Neuronal stem cell (in vitro differentiated cells): ENCODE data around the gene GRAMD4.

Experiments used
- DNase-seq: peaks from one replicate; pipeline ENCODE4 v3.0.0-alpha.2; 2013; ENCODE audit warnings: low spot score
- H2AFZ ChIP-seq: one replicate; pipeline ENCODE4 v1.6.1; 2013; ENCODE audit warnings: mild to moderate bottlenecking, low read length, inconsistent platforms
- H2AK5ac ChIP-seq: 2 replicates; pipeline ENCODE4 v1.6.1; 2013; ENCODE audit warnings: low read depth, mild to moderate bottlenecking, inconsistent platforms, low read length, moderate library complexity, mixed read lengths
- H2BK120ac ChIP-seq: 2 replicates; pipeline ENCODE4 v1.6.1; 2013; ENCODE audit warnings: low read depth, mild to moderate bottlenecking, inconsistent platforms, low read length, moderate library complexity, mixed read lengths
- H2BK12ac ChIP-seq: one replicate; pipeline ENCODE4 v1.6.1; 2013; ENCODE audit warnings: low read length, inconsistent platforms
- H2BK15ac ChIP-seq: 2 replicates; pipeline ENCODE4 v1.6.1; 2013; ENCODE audit warnings: mild to moderate bottlenecking, low read length, inconsistent platforms, mixed read lengths
- H2BK5ac ChIP-seq: one replicate; pipeline ENCODE4 v1.6.1; 2013; ENCODE audit warnings: inconsistent platforms, mild to moderate bottlenecking, low read length, moderate library complexity
- H3K14ac ChIP-seq: one replicate; pipeline ENCODE4 v1.6.1; 2013; ENCODE audit warnings: low read length, inconsistent platforms
- H3K18ac ChIP-seq: 2 replicates; pipeline ENCODE4 v1.6.1; 2013; ENCODE audit warnings: low read length, inconsistent platforms
- H3K23ac ChIP-seq: 2 replicates; pipeline ENCODE4 v1.6.1; 2013; ENCODE audit warnings: low read depth, mild to moderate bottlenecking, mixed read lengths, low read length, inconsistent platforms; ENCODE audit not compliant: poor library complexity
- H3K27ac ChIP-seq: replicated peaks from 3 replicates; pipeline ENCODE4 v1.5.1; 2013; ENCODE audit warnings: low read length, inconsistent platforms
- H3K27me3 ChIP-seq, 3 experiments: 2 replicates each; pipeline ENCODE4 v1.6.1; 2013; ENCODE audit warnings: low read length in 3 of 3, mild to moderate bottlenecking in 2 of 3, inconsistent platforms in 1 of 3, low read depth in 1 of 3, mixed read lengths in 1 of 3, moderate library complexity in 1 of 3; ENCODE audit not compliant: control insufficient read depth in 3 of 3, insufficient read depth in 3 of 3
- H3K36me3 ChIP-seq, 2 donors: replicated peaks in 1 of 2; 2 replicates each; pipeline ENCODE4 v1.6.1; 2013; ENCODE audit warnings: low read length in 2 of 2; ENCODE audit not compliant: control insufficient read depth in 2 of 2, insufficient read depth in 2 of 2
- H3K4ac ChIP-seq: 2 replicates; pipeline ENCODE4 v1.6.1; 2013; ENCODE audit warnings: inconsistent platforms, mild to moderate bottlenecking, low read length, moderate library complexity
- H3K4me1 ChIP-seq, 2 donors: 1 replicate in 1 of 2; 2 replicates in 1 of 2; pipeline ENCODE4 v1.6.1; 2013; ENCODE audit warnings: low read length in 2 of 2, low read depth in 1 of 2; ENCODE audit not compliant: control insufficient read depth in 2 of 2, insufficient read depth in 1 of 2
- H3K4me2 ChIP-seq: one replicate; pipeline ENCODE4 v1.6.1; 2013; ENCODE audit warnings: mild to moderate bottlenecking, low read length, inconsistent platforms; ENCODE audit not compliant: insufficient read depth, poor library complexity, severe bottlenecking
- H3K4me3 ChIP-seq, 2 donors: 2 replicates each; pipeline ENCODE4 v1.5.1; 2013; ENCODE audit warnings: low read length in 2 of 2, mild to moderate bottlenecking in 2 of 2, inconsistent platforms in 1 of 2, moderate library complexity in 1 of 2
- H3K79me1 ChIP-seq: one replicate; pipeline ENCODE4 v1.6.1; 2013; ENCODE audit warnings: low read depth, mild to moderate bottlenecking, inconsistent platforms, low read length, moderate library complexity
- H3K9ac ChIP-seq: one replicate; pipeline ENCODE4 v1.6.1; 2013; ENCODE audit warnings: mild to moderate bottlenecking, low read depth, low read length, inconsistent platforms; ENCODE audit not compliant: poor library complexity
- H3K9me3 ChIP-seq, 2 donors: replicated peaks in 1 of 2; 2 replicates each; pipeline versions ENCODE3 to v1.6.1; 2013; ENCODE audit warnings: low read length in 2 of 2, mild to moderate bottlenecking in 2 of 2, inconsistent platforms in 1 of 2, low read depth in 1 of 2, mixed read lengths in 1 of 2, moderate library complexity in 1 of 2; ENCODE audit not compliant: control insufficient read depth in 2 of 2, insufficient read depth in 1 of 2
- H4K8ac ChIP-seq: one replicate; pipeline ENCODE4 v1.6.1; 2013; ENCODE audit warnings: low read depth, mild to moderate bottlenecking, inconsistent platforms, low read length, moderate library complexity
- H4K91ac ChIP-seq: one replicate; pipeline ENCODE4 v1.6.1; 2013; ENCODE audit warnings: low read length, low read depth, mild to moderate bottlenecking, inconsistent platforms; ENCODE audit not compliant: poor library complexity
- WGBS, 2 donors: extraction: QIAGEN DNeasy Blood & Tissue Kit; methylation state at CpG; one replicate each; pipeline ENCODE4 v1.1.7; 2013; ENCODE audit warnings: missing lambda C conversion rate in 2 of 2, mixed read lengths in 1 of 2; ENCODE audit not compliant: insufficient read length in 2 of 2, insufficient replicate concordance in 1 of 2; ENCODE audit errors: extremely low coverage in 2 of 2; 5-methylcytosine and 5-hydroxymethylcytosine counted together

The GRAMD4 gene

GRCh38 chr22:46710806-46711205 lies 90.6 kb downstream of the GRAMD4 start:
- no peak overlapping the region for H2BK12ac ChIP-seq
- no peak overlapping the region for H3K23ac ChIP-seq
- H3K79me1 ChIP-seq = no peaks in the 10 kb centered on the region
- no peaks in the 10 kb centered on the region for H3K4me1 ChIP-seq
- no peak overlapping the region for H3K14ac ChIP-seq
- no CpG with 5 or more reads among the region's 11 CpGs for WGBS, 2 donors
- no peak overlapping the region for H3K4me3 ChIP-seq
- no peaks in the 10 kb centered on the region for H3K9me3 ChIP-seq
- no peak overlapping the region for H3K4me2 ChIP-seq
- H3K27me3 ChIP-seq = no peaks in the 10 kb centered on the region
- no peak overlapping the region for H3K27ac ChIP-seq
- no peak overlapping the region for H2BK15ac ChIP-seq
- DNase-seq = no peak
- no peak overlapping the region for H4K8ac ChIP-seq
- H2BK5ac ChIP-seq = no peak overlapping the region
- no peak overlapping the region for H2BK120ac ChIP-seq
- H4K91ac ChIP-seq = no peak overlapping the region
- no peak overlapping the region for H3K18ac ChIP-seq
- no peak overlapping the region for H3K4ac ChIP-seq
- H3K36me3 ChIP-seq = peaks cover 47 to 93% of the 10 kb centered on the region in 2 donors
- no peak overlapping the region for H2AFZ ChIP-seq
- H2AK5ac ChIP-seq = no peak overlapping the region
- H3K9ac ChIP-seq = no peak overlapping the region

GRCh38 chr22:46712288-46712687 lies 92.1 kb downstream of the GRAMD4 start:
- no peak overlapping the region for H3K9ac ChIP-seq
- no peak overlapping the region for H2BK15ac ChIP-seq
- H2BK5ac ChIP-seq = no peak overlapping the region
- no peak overlapping the region for H2AK5ac ChIP-seq
- H3K23ac ChIP-seq = no peak overlapping the region
- no peaks in the 10 kb centered on the region for H3K27me3 ChIP-seq
- no peaks in the 10 kb centered on the region for H3K4me1 ChIP-seq
- H3K4me3 ChIP-seq = no peak overlapping the region
- H3K9me3 ChIP-seq = no peaks in the 10 kb centered on the region
- no peak for DNase-seq
- no peak overlapping the region for H2BK12ac ChIP-seq
- H4K91ac ChIP-seq = no peak overlapping the region
- H3K79me1 ChIP-seq = no peaks in the 10 kb centered on the region
- no peak overlapping the region for H3K18ac ChIP-seq
- peaks cover 42 to 93% of the 10 kb centered on the region in 2 donors for H3K36me3 ChIP-seq
- H2BK120ac ChIP-seq = no peak overlapping the region
- no peak overlapping the region for H3K14ac ChIP-seq
- H3K4me2 ChIP-seq = no peak overlapping the region
- no peak overlapping the region for H3K27ac ChIP-seq
- no peak overlapping the region for H3K4ac ChIP-seq
- no peak overlapping the region for H2AFZ ChIP-seq
- WGBS, 2 donors = no CpG with 5 or more reads among the region's 8 CpGs
- H4K8ac ChIP-seq = no peak overlapping the region

GRCh38 chr22:46714550-46714949 lies 94.4 kb downstream of the GRAMD4 start:
- H2BK120ac ChIP-seq = no peak overlapping the region
- no peak overlapping the region for H3K4me3 ChIP-seq
- no peak overlapping the region for H4K8ac ChIP-seq
- no peak overlapping the region for H3K4ac ChIP-seq
- no peak overlapping the region for H2AFZ ChIP-seq
- no peak overlapping the region for H2BK15ac ChIP-seq
- no peak overlapping the region for H2AK5ac ChIP-seq
- no peak overlapping the region for H2BK5ac ChIP-seq
- H3K4me2 ChIP-seq = no peak overlapping the region
- H3K14ac ChIP-seq = no peak overlapping the region
- H3K9me3 ChIP-seq = no peaks in the 10 kb centered on the region
- H2BK12ac ChIP-seq = no peak overlapping the region
- H3K27me3 ChIP-seq = no peaks in the 10 kb centered on the region
- WGBS, 2 donors = no CpG with 5 or more reads among the region's 4 CpGs
- H3K23ac ChIP-seq = no peak overlapping the region
- H3K18ac ChIP-seq = no peak overlapping the region
- no peak for DNase-seq
- peaks cover 28 to 93% of the 10 kb centered on the region in 2 donors for H3K36me3 ChIP-seq
- no peak overlapping the region for H4K91ac ChIP-seq
- H3K4me1 ChIP-seq = no peaks in the 10 kb centered on the region
- H3K79me1 ChIP-seq = no peaks in the 10 kb centered on the region
- no peak overlapping the region for H3K9ac ChIP-seq
- H3K27ac ChIP-seq = no peak overlapping the region

- no peak overlapping the region for H4K8ac ChIP-seq
- WGBS, 2 donors = no CpG with 5 or more reads among the region's 11 CpGs
- no peak overlapping the region for H2AK5ac ChIP-seq
- no peak overlapping the region for H3K18ac ChIP-seq
- no peak overlapping the region for H3K14ac ChIP-seq
- no peak overlapping the region for H3K27ac ChIP-seq
- DNase-seq = no peak
- H2AFZ ChIP-seq = no peak overlapping the region
- no peak overlapping the region for H3K4me3 ChIP-seq
- no peak overlapping the region for H3K4me2 ChIP-seq
- H2BK5ac ChIP-seq = no peak overlapping the region
- peaks cover 10% of the 10 kb centered on the region for H3K79me1 ChIP-seq
- peaks cover 21 to 80% of the 10 kb centered on the region in 2 donors for H3K36me3 ChIP-seq
- H2BK15ac ChIP-seq = no peak overlapping the region
- H3K4me1 ChIP-seq = no peaks in the 10 kb centered on the region
- H2BK120ac ChIP-seq = no peak overlapping the region
- H2BK12ac ChIP-seq = no peak overlapping the region
- no peak overlapping the region for H4K91ac ChIP-seq
- no peak overlapping the region for H3K23ac ChIP-seq
- H3K9me3 ChIP-seq = no peaks in the 10 kb centered on the region
- no peak overlapping the region for H3K9ac ChIP-seq
- no peak overlapping the region for H3K4ac ChIP-seq
- no peaks in the 10 kb centered on the region for H3K27me3 ChIP-seq
These were observed 99.7 kb downstream of the GRAMD4 start for GRCh38 chr22:46719921-46720320.
